ENCODE results near the gene FNDC8.
"Not testable (repeated sequence)": the region's sequence is repeated elsewhere in the genome, so short reads cannot be mapped to it uniquely, and the experiment has no call there.

The FNDC8 gene

GRCh38 chr17:35121315-35121714 lies at the start of gene FNDC8:
TSS of gene FNDC8 (plus strand) at chr17:35121615. CDS start at chr17:35121694, 79 bp downstream.
- DNase-seq, result no peak

GRCh38 chr17:35073183-35073790 lies 48.1 kb upstream of the FNDC8 start:
- DNase-seq (no peak), ATAC-seq (peak; percentile 73)

More at GRCh38 chr17:35121315-35121714, at the start of gene FNDC8:
- ATAC-seq, result no peak

- no peak for DNase-seq
- ATAC-seq, result peak; percentile 66
Observed at GRCh38 chr17:35073991-35074627, 47.3 kb upstream of the FNDC8 start.

DNA sequence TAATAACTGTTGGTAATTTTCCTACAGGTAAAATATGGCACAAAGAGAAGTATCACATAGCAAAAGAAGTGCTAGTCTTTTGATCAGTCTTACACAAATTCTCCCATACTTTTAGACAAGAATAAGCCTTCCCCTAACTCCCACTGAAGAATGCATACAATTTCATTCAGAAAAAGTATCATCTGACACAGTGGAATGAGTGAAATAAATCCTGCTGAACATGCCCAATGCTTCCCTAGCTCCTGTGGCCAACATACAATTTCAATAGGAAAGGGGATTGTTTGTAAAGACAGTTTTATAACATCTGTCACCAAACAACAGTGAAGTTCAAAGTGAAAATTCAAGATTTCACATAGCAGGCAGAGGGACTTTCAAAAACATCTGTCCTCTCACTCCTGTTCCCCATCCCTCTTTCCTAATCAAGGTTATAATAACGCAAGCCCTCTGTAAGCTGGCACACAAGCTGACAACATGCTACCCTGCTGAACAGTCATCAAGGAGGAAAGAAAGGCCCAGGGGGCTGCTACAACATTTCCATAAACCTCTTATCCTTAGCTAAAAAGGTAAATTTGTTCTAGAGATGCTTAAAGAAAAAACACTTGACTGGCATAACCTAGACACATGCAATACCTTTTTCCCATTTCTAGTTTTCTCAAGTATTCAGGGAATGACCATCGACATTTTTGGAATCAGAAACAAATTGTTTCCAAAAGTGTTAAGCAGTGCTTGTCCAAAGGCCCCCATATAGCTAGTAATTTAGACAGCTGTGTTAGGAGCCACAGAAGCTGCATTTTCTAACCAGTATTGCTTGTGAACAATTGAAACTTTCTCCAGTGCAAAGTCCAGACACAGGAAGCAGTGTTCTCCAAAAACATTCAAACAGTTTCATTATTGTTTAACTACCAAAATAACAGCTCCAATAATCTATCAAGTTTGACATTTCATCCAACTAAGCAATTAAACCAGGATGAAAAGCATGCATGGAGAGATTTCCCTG lies 46.4 kb upstream of the FNDC8 start:
- ATAC-seq, result no peak

DNA sequence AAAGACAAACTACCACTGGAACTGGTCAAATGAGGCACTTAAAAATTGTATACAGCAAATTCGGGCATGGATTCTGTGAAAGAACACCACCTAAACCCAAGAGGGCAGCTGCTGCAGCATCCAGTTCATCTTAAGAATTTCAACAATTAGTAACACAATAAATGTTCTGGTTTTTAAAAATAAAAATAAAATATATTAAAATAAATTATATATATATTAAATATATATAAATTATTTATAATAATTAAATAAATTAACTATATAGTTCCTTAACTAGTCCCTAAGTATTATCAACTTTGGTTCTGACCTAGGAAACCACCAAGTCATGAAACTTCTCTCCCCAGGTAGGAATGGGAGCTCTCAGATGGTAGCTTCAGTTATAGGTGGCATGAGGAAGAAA lies 44.5 kb upstream of the FNDC8 start:
- ATAC-seq (no peak), DNase-seq (no peak)

More for the DNA sequence above, 46.4 kb upstream of the FNDC8 start:
- DNase-seq, result no peak

GRCh38 chr17:35079547-35080423 lies 41.6 kb upstream of the FNDC8 start:
- DNase-seq (no peak), ATAC-seq (no peak)

DNA sequence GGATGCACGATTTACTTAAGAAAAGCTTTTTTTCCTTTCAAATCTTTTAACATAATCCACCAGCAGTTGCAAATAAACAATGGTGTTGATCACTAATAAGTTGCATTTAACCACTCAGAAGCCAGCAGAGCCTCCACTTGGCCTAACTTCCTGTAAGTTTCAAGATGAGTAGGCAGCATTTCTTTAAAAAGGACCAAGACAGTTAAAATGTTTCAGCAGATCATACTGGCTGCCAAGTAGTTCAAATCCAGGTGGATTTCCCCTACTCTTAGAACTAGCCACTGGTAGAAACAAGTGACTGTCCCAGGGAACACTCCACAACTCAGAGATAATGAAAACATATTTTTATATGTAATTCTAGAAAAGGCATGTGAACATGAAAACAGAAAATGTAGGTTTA lies 40.9 kb upstream of the FNDC8 start:
- no peak for DNase-seq
- peak; percentile 30 for ATAC-seq

DNA sequence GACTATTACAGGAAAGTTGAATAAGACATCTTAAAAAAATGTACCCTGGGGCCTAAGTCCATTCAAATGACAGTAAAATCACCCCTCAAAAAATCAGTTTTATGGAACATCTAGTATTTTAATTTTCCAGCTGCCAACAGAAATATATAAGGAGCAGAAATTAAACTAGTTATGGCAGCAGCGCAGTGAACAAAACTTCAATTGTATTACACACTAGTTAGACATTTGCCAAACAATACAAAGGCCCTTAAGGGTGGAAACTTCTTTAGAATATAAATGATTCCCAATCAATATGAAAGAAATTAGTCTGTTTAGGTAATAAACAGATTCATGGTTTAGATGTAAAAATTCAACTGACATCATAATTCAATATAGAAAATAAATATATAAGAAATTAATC lies 39.8 kb upstream of the FNDC8 start:
- DNase-seq, result no peak

DNA sequence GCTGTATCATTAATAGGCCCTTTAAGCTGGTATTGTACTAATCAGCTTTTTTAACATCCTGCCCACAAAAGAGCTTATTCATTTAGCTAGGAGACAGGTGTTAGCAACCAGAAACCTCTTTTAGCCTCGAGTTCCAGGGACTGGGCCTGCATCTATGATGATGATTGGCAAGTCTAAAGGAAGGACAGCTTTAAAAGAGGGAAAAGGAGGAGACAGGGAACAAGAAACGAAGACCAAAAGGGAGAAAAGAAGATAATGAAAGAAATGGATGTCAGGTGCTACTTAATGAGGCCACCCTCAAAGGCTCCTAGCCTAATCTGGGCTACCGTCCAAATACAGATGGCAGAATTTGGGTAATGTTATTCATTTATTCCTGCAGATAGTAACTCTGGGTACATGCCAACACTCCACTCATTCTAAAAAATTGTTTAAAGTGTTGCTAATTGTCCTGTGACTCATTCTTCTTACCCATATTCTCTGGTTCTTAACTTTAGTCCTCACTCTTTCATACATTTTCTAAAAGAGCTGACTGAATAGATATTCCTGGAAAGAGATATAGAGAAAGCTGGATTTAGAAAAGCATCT lies 39.2 kb upstream of the FNDC8 start:
- ATAC-seq (peak; percentile 51), DNase-seq (no peak)

More for the DNA sequence above, 39.8 kb upstream of the FNDC8 start:
- no peak for ATAC-seq

- DNase-seq (no peak), ATAC-seq (no peak)
Observed at GRCh38 chr17:35083071-35083470, 38.3 kb upstream of the FNDC8 start.

DNA sequence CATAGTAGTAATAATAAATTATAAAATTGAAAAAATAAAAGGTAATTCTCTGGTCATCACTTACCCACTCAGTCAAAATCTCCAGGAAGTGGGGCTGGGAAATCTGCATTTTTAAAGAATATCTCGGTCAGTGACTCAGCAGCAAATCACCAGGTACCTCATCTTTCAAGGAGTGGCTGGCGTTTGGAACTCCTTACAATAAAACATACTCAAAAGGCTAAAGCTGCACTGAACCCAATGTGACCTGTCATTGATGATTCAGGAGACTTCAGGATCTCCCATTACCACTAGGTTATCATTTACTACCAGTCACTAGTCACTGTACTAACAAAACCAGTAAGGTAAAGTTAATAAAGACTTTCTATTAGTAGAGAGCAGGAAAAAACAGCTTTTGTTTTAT lies 36.4 kb upstream of the FNDC8 start:
- DNase-seq (no peak), ATAC-seq (no peak)

GRCh38 chr17:35086164-35086563 lies 35.3 kb upstream of the FNDC8 start:
- ATAC-seq (no peak), DNase-seq (no peak)

DNA sequence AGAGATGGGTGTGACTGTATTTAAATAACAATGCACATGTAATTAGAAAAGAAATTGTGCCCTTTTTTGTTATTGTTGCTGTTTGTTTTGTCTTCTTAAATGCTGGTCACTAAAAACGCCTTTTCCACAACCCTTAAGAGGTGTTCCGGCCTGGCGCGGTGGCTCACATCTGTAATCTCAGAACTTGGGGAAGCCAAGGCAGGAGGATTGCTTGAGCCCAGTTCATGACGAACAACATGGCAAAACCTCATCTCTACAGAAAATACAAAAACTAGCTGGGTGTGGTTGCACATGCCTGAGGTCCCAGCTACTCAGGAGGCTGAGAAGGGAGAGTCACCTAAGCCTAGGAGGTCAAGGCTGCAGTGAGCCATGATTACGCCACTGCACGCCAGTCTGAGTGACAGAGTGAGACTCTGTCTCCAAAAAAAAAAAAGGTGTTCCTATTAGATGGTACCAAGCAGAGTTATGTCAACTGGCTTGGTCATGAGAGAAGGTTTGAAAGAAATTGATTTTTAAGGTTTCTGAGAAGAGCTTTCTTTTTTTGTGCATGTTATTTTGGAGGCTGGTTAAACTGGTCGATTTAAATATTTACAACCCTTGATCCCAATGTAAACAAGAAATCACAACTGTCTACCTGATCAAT lies 34.4 kb upstream of the FNDC8 start:
- no peak for DNase-seq
- no peak for ATAC-seq

- DNase-seq (peak; percentile 42), ATAC-seq (no peak)
Observed at GRCh38 chr17:35087731-35088355, 33.6 kb upstream of the FNDC8 start.

- ATAC-seq (no peak), DNase-seq (peak; percentile 41)
Observed at GRCh38 chr17:35088356-35088880, 33.0 kb upstream of the FNDC8 start.

DNA sequence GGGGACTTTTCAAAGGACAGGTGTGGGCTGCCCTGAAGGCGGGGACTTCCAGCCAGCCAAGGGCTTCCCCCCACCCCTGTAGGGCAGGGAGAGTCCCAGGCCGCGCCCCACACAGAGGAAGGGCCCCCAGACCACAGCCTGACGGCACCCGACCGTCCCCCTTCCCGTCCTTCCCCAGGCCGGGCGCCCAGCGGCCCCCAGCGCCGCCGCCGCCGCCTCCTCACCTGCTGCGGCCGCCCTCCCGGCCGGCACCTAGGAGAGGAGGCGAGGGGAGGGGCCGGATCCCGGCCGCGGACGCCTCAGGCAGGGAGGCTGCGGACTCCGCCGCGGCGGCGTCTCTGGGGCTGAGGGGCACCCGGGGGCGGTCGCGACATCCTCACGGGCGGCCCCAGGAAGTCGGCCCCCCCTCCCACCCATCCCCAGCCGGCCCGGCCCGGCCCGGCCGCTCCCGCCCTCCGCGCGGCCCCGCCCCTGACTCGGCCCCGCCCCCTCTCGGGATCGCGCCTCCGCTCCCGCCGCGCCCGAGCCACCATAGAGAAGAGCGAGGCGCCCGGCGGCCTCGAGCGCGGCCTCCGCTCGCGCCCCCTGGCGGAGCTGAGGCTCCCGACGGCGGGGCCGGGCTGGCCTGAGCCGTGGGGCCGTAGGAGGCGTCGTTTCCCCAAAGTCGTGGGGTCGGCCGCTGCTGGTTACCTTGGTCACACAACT lies 32.4 kb upstream of the FNDC8 start:
- ATAC-seq, result peak; percentile 81

GRCh38 chr17:35089586-35090296 lies 31.7 kb upstream of the FNDC8 start:
- DNase-seq, result peak; percentile 60
- peak; percentile 37 for ATAC-seq

More for the DNA sequence above, 32.4 kb upstream of the FNDC8 start:
- DNase-seq, result peak; percentile 93

- DNase-seq, ATAC-seq: not testable (repeated sequence)
Observed at GRCh38 chr17:35090707-35091106, 30.7 kb upstream of the FNDC8 start.

DNA sequence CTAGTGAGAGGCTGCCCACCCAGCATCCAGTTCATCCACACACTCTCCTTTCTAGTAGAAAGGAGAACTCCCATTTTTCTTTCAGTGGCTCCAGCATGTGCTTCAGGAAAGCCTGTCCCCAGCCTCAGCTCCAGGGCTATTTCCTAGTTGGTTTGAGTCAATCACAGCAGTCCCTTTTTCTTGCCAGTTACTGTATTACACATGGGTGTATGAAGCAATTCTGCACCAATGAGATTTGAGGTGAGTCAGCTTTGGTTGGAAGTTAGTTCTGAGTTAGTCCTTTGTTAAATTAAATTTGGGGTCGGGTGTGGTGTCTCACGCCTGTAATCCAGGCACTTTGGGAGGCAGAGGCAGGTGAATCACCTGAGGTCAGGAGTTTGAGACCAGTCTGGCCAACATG lies 26.5 kb upstream of the FNDC8 start:
- ATAC-seq, result peak; percentile 28
- DNase-seq, result no peak
